ENCODE data around the gene PET100.
A peak's percentile ranks its signal among the peaks of the same experiment; 100 is the strongest.

Gene PET100

DNA sequence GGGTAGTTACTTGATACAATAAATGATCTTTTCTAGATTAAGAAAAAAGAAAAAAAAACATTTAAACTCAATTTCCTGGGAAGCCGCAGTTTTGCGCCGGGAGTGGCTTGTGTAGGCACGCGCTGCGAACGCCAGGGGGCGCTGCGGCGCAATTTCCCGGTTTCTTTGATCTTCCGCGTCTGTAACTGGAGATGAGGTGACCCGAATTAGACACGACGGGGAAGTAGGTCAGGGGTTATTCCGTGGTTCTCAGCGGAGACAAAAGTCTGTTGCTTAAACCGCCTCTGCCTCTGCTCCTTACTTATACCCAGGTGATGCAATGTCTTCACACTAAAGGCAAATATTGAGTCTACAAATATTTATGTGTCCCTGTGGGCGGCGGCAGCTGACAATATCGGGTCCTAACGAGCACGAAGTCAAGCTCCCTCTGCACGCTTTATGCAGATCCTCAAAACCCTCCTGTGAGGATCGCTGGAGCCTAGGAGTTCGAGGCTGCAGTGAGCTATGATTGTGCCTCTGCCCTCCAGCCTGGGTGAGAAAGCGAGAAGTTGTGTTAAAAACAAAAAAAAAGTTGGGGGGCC, 22.6 kb downstream of the PET100 start:
- H2BK12ac ChIP-seq (ENCODE audit: low read length in 2 of 2): no peak overlapping the region
- H3K18ac ChIP-seq (ENCODE audit: low read depth in 1 of 2, low read length in 2 of 2): no peak overlapping the region
- no peak overlapping the region for H3K23ac ChIP-seq (ENCODE audit: low read length in 2 of 2)
- peak overlapping the region; percentile 66 for H3K4me2 ChIP-seq (ENCODE audit: low read length, poor library complexity, severe bottlenecking)
- no peak overlapping the region for H2AK5ac ChIP-seq (ENCODE audit: low read length, severe bottlenecking)
- 16% methylated on average over 23 of the region's 28 CpGs for WGBS
- no peaks in the 10 kb centered on the region for H3K79me1 ChIP-seq (replicated peaks; ENCODE audit: low read length, poor library complexity, severe bottlenecking)
- no peak overlapping the region for H2BK120ac ChIP-seq (ENCODE audit: low read depth, low read length)
- H3K9ac ChIP-seq (ENCODE audit: low read length): peak overlapping the region; percentile 33
- H3K36me3 ChIP-seq (ENCODE audit: control insufficient read depth in 1 of 2, insufficient read depth in 2 of 2, low read depth in 1 of 2, low read length in 2 of 2): peaks cover 0 to 9% of the 10 kb centered on the region in 2 experiments
- peak; percentile 82 for DNase-seq
- H3K4me1 ChIP-seq (ENCODE audit: control insufficient read depth, insufficient read depth, low read depth, low read length): peaks cover 4% of the 10 kb centered on the region
- H2BK5ac ChIP-seq (ENCODE audit: low read depth, low read length, poor library complexity, severe bottlenecking): no peak overlapping the region
- no peak overlapping the region for H3K27ac ChIP-seq (ENCODE audit: low read length, poor library complexity, severe bottlenecking)
- no peak overlapping the region for H2BK15ac ChIP-seq (ENCODE audit: low read depth, poor library complexity, severe bottlenecking)
- no peak overlapping the region for H2AFZ ChIP-seq (ENCODE audit: low read depth, low read length)
- H4K91ac ChIP-seq (ENCODE audit: low read length): no peak overlapping the region
- peak overlapping the region in 1 of 2 experiments; percentile 63 for H3K4me3 ChIP-seq (ENCODE audit: insufficient read depth in 1 of 2, low read depth in 1 of 2, low read length in 2 of 2)
- no peak overlapping the region for H3K4ac ChIP-seq (ENCODE audit: low read depth in 1 of 2, low read length in 2 of 2)
- H3K14ac ChIP-seq (ENCODE audit: low read length in 2 of 2): no peak overlapping the region
- no peaks in the 10 kb centered on the region for H3K9me3 ChIP-seq (ENCODE audit: control insufficient read depth, low read length)
- peak overlapping the region; percentile 87 for H4K8ac ChIP-seq (ENCODE audit: low read length)
- peaks cover 10 to 33% of the 10 kb centered on the region in 2 experiments for H3K27me3 ChIP-seq (ENCODE audit: control insufficient read depth in 1 of 2, insufficient read depth in 1 of 2, low read length in 2 of 2)

DNA sequence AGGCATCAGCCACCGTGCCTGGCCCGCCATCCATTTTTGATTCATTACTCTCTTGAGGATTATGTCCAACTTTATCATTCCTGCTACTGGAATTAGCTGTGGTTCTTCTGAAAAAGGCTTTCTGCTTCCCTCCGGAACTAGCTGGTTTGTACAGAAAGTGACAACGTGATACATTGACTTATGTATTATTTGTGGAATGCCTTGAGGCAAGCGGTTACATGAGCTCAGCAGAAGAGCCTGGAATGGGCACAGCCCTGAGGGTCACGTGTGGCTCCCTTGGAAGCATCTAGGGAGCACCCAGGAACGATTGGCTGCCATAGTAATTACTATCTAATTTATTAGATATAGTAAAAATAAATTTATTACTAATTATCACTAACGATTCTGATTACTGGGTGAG, 24.8 kb downstream of the PET100 start:
- Histone ChIP-seq H2AK5ac (ENCODE audit: low read length, severe bottlenecking) (no peak overlapping the region), H3K27me3 (ENCODE audit: control insufficient read depth in 1 of 2, insufficient read depth in 1 of 2, low read length in 2 of 2) (peaks cover 20 to 42% of the 10 kb centered on the region in 2 experiments), H3K14ac (ENCODE audit: low read length in 2 of 2) (no peak overlapping the region), H3K4me3 (ENCODE audit: insufficient read depth in 1 of 2, low read depth in 1 of 2, low read length in 2 of 2) (no peak overlapping the region), H2BK12ac (ENCODE audit: low read length in 2 of 2) (no peak overlapping the region), H3K9me3 (ENCODE audit: control insufficient read depth, low read length) (no peaks in the 10 kb centered on the region), H2BK15ac (ENCODE audit: low read depth, poor library complexity, severe bottlenecking) (no peak overlapping the region), H3K27ac (ENCODE audit: low read length, poor library complexity, severe bottlenecking) (no peak overlapping the region), H3K79me1 (replicated peaks; ENCODE audit: low read length, poor library complexity, severe bottlenecking) (no peaks in the 10 kb centered on the region), H3K36me3 (ENCODE audit: control insufficient read depth in 1 of 2, insufficient read depth in 2 of 2, low read depth in 1 of 2, low read length in 2 of 2) (no peaks in the 10 kb centered on the region), H2AFZ (ENCODE audit: low read depth, low read length) (no peak overlapping the region), H3K9ac (ENCODE audit: low read length) (no peak overlapping the region), H4K8ac (ENCODE audit: low read length) (no peak overlapping the region), H3K4me1 (ENCODE audit: control insufficient read depth, insufficient read depth, low read depth, low read length) (peaks cover 4% of the 10 kb centered on the region), H2BK120ac (ENCODE audit: low read depth, low read length) (no peak overlapping the region), H3K23ac (ENCODE audit: low read length in 2 of 2) (no peak overlapping the region), H3K18ac (ENCODE audit: low read depth in 1 of 2, low read length in 2 of 2) (no peak overlapping the region), H3K4me2 (ENCODE audit: low read length, poor library complexity, severe bottlenecking) (no peak overlapping the region), H3K4ac (ENCODE audit: low read depth in 1 of 2, low read length in 2 of 2) (no peak overlapping the region), H4K91ac (ENCODE audit: low read length) (no peak overlapping the region), H2BK5ac (ENCODE audit: low read depth, low read length, poor library complexity, severe bottlenecking) (no peak overlapping the region)
- no peak for DNase-seq
- 77% methylated on average over 6 of the region's 8 CpGs for WGBS

DNA sequence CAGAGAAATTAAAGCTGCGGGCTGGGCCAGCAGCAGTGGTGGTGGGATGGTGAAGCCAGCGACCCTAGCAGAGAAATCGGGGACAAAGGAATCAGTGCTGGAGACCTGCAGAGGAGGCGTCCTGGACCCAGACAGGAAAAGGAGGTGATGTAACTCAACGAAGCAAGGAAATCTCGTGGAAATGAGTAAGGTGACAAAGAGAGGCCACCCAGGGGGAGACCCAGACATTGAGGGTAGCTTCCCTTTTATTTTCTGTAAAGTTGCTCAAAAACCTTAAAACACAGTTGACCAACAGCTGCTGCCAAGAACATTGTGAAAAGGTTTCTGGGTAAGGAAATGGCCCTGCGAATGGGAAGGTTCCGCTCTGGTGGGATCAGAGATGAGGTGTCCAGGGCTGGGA, 26.0 kb downstream of the PET100 start:
- Histone ChIP-seq H2AK5ac (ENCODE audit: low read length, severe bottlenecking) (no peak overlapping the region), H2BK15ac (ENCODE audit: low read depth, poor library complexity, severe bottlenecking) (no peak overlapping the region), H2BK12ac (ENCODE audit: low read length in 2 of 2) (no peak overlapping the region), H3K36me3 (ENCODE audit: control insufficient read depth in 1 of 2, insufficient read depth in 2 of 2, low read depth in 1 of 2, low read length in 2 of 2) (no peaks in the 10 kb centered on the region), H3K14ac (ENCODE audit: low read length in 2 of 2) (no peak overlapping the region), H3K4me1 (ENCODE audit: control insufficient read depth, insufficient read depth, low read depth, low read length) (peaks cover 4% of the 10 kb centered on the region), H4K91ac (ENCODE audit: low read length) (no peak overlapping the region), H2AFZ (ENCODE audit: low read depth, low read length) (no peak overlapping the region), H2BK120ac (ENCODE audit: low read depth, low read length) (no peak overlapping the region), H2BK5ac (ENCODE audit: low read depth, low read length, poor library complexity, severe bottlenecking) (no peak overlapping the region), H3K9me3 (ENCODE audit: control insufficient read depth, low read length) (no peaks in the 10 kb centered on the region), H3K79me1 (replicated peaks; ENCODE audit: low read length, poor library complexity, severe bottlenecking) (no peaks in the 10 kb centered on the region), H3K4ac (ENCODE audit: low read depth in 1 of 2, low read length in 2 of 2) (no peak overlapping the region), H4K8ac (ENCODE audit: low read length) (no peak overlapping the region), H3K4me3 (ENCODE audit: insufficient read depth in 1 of 2, low read depth in 1 of 2, low read length in 2 of 2) (no peak overlapping the region), H3K27me3 (ENCODE audit: control insufficient read depth in 1 of 2, insufficient read depth in 1 of 2, low read length in 2 of 2) (peaks cover 17 to 36% of the 10 kb centered on the region in 2 experiments), H3K27ac (ENCODE audit: low read length, poor library complexity, severe bottlenecking) (no peak overlapping the region), H3K4me2 (ENCODE audit: low read length, poor library complexity, severe bottlenecking) (no peak overlapping the region), H3K23ac (ENCODE audit: low read length in 2 of 2) (no peak overlapping the region), H3K9ac (ENCODE audit: low read length) (no peak overlapping the region), H3K18ac (ENCODE audit: low read depth in 1 of 2, low read length in 2 of 2) (no peak overlapping the region)
- no peak for DNase-seq
- WGBS: 83% methylated on average over 8 of the region's 8 CpGs

DNA sequence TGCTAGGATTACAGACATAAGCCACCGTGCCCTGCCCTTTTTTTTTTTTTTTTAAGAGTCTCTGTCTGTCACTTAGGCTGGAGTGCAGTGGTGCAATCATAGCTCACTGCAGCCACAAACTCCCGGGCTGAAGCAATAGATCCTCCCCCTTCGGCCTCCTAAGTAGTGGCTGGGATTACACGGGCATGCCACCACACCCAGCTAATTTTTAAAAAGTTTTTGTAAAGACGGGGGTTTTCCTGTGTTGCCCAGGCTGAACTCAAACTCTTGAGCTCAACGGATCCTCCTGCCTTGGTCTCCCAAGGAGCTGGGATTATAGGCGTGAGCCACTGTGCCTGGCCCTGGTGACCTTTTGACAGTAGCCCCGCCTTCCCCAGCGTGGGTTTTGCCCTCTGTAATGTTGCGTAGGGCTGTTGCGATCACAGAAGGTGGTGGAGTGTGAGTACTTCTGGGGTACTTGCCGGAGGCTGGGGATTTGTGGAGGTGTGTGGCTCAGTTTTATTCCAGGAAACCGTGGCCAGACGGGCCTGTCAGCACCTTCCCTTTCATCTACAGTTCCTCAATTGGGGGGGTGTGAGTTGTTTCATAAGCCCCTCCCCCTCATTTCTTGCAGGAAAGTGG, 27.6 kb downstream of the PET100 start:
- Histone ChIP-seq H3K14ac (ENCODE audit: low read length in 2 of 2) (no peak overlapping the region), H3K4me2 (ENCODE audit: low read length, poor library complexity, severe bottlenecking) (no peak overlapping the region), H4K91ac (ENCODE audit: low read length) (no peak overlapping the region), H2BK12ac (ENCODE audit: low read length in 2 of 2) (no peak overlapping the region), H2BK120ac (ENCODE audit: low read depth, low read length) (no peak overlapping the region), H3K23ac (ENCODE audit: low read length in 2 of 2) (no peak overlapping the region), H2BK15ac (ENCODE audit: low read depth, poor library complexity, severe bottlenecking) (no peak overlapping the region), H3K18ac (ENCODE audit: low read depth in 1 of 2, low read length in 2 of 2) (no peak overlapping the region), H3K36me3 (ENCODE audit: control insufficient read depth in 1 of 2, insufficient read depth in 2 of 2, low read depth in 1 of 2, low read length in 2 of 2) (no peaks in the 10 kb centered on the region), H3K9me3 (ENCODE audit: control insufficient read depth, low read length) (no peaks in the 10 kb centered on the region), H3K79me1 (replicated peaks; ENCODE audit: low read length, poor library complexity, severe bottlenecking) (no peaks in the 10 kb centered on the region), H3K27ac (ENCODE audit: low read length, poor library complexity, severe bottlenecking) (no peak overlapping the region), H2AFZ (ENCODE audit: low read depth, low read length) (no peak overlapping the region), H3K4ac (ENCODE audit: low read depth in 1 of 2, low read length in 2 of 2) (no peak overlapping the region), H3K4me1 (ENCODE audit: control insufficient read depth, insufficient read depth, low read depth, low read length) (peaks cover 2% of the 10 kb centered on the region), H3K9ac (ENCODE audit: low read length) (no peak overlapping the region), H2BK5ac (ENCODE audit: low read depth, low read length, poor library complexity, severe bottlenecking) (no peak overlapping the region), H3K4me3 (ENCODE audit: insufficient read depth in 1 of 2, low read depth in 1 of 2, low read length in 2 of 2) (no peak overlapping the region), H4K8ac (ENCODE audit: low read length) (no peak overlapping the region), H3K27me3 (ENCODE audit: control insufficient read depth in 1 of 2, insufficient read depth in 1 of 2, low read length in 2 of 2) (peaks cover 11 to 43% of the 10 kb centered on the region in 2 experiments), H2AK5ac (ENCODE audit: low read length, severe bottlenecking) (no peak overlapping the region)
- DNase-seq: peak; percentile 12
- WGBS: 68% methylated on average over 12 of the region's 14 CpGs

All from mesenchymal stem cell (in vitro differentiated cells and primary cell).